ENCODE measurements around the gene CRYBA4.
A peak's percentile ranks its signal among the peaks of the same experiment; 100 is the strongest.

CRYBA4 gene

GRCh38 chr22:26587991-26588613 is 33.7 kb upstream of the CRYBA4 start:
- Mint-ChIP-seq H3K27me3 (no peaks in the 10 kb centered on the region), H3K27ac (peak overlapping the region; percentile 92), H3K4me1 (ENCODE audit: low read depth) (peaks cover 75% of the 10 kb centered on the region), H3K4me3 (peak overlapping the region; percentile 93), H3K9me3 (no peaks in the 10 kb centered on the region), H3K36me3 (ENCODE audit: low read depth) (peaks cover 34% of the 10 kb centered on the region)
- intact Hi-C loops (cut with micrococcal nuclease) = loop anchor here (2.0 kb wide), 1 partner anchor 45 kb away; no protein-coding TSS in a partner anchor

- peak overlapping the region; percentile 92 for H3K27ac Mint-ChIP-seq
- peaks cover 26% of the 10 kb centered on the region for H3K36me3 Mint-ChIP-seq (ENCODE audit: low read depth)
- H3K4me1 Mint-ChIP-seq (ENCODE audit: low read depth) = peaks cover 76% of the 10 kb centered on the region
- H3K27me3 Mint-ChIP-seq = no peaks in the 10 kb centered on the region
- peak overlapping the region; percentile 93 for H3K4me3 Mint-ChIP-seq
- H3K9me3 Mint-ChIP-seq = no peaks in the 10 kb centered on the region
- intact Hi-C loops (cut with micrococcal nuclease) = loop anchor here (2.0 kb wide), 1 partner anchor 46 kb away; no protein-coding TSS in a partner anchor
Measured at GRCh38 chr22:26588729-26589366, 32.9 kb upstream of the CRYBA4 start.

- intact Hi-C loops (cut with micrococcal nuclease) = loop anchor here (2.0 kb wide), 1 partner anchor 47 kb away; no protein-coding TSS in a partner anchor
- peaks cover 21% of the 10 kb centered on the region for H3K36me3 Mint-ChIP-seq (ENCODE audit: low read depth)
- H3K4me1 Mint-ChIP-seq (ENCODE audit: low read depth) = peaks cover 70% of the 10 kb centered on the region
- peak overlapping the region; percentile 93 for H3K4me3 Mint-ChIP-seq
- peak overlapping the region; percentile 92 for H3K27ac Mint-ChIP-seq
- H3K27me3 Mint-ChIP-seq = no peaks in the 10 kb centered on the region
- no peaks in the 10 kb centered on the region for H3K9me3 Mint-ChIP-seq
Measured at GRCh38 chr22:26589367-26589844, 32.4 kb upstream of the CRYBA4 start.

GRCh38 chr22:26589845-26590736 is 31.7 kb upstream of the CRYBA4 start, which contains the start of gene TPST2:
TPST2 (minus strand) TSS chr22:26590132; CDS start chr22:26541630, 48,502 bp downstream.
- Mint-ChIP-seq H3K4me3 (peak within 1 kb of the TSS; percentile 93), H3K4me1 (ENCODE audit: low read depth) (peaks cover 63% of the 10 kb centered on the region), H3K36me3 (ENCODE audit: low read depth) (peaks cover 15% of the 10 kb centered on the region), H3K9me3 (no peaks in the 10 kb centered on the region), H3K27me3 (no peaks in the 10 kb centered on the region), H3K27ac (peak within 1 kb of the TSS; percentile 92)
- intact Hi-C loops (cut with micrococcal nuclease) = loop anchor here (1.0 to 2.0 kb wide), 2 partner anchors 17 to 47 kb away; no protein-coding TSS in a partner anchor

- no peaks in the 10 kb centered on the region for H3K9me3 Mint-ChIP-seq
- H3K36me3 Mint-ChIP-seq (ENCODE audit: low read depth) = peaks cover 8% of the 10 kb centered on the region
- H3K4me1 Mint-ChIP-seq (ENCODE audit: low read depth) = peaks cover 42% of the 10 kb centered on the region
- no peak overlapping the region for H3K4me3 Mint-ChIP-seq
- intact Hi-C loops (cut with micrococcal nuclease) = no loop called here
- H3K27me3 Mint-ChIP-seq = no peaks in the 10 kb centered on the region
- H3K27ac Mint-ChIP-seq = peak overlapping the region; percentile 0
Measured at GRCh38 chr22:26592421-26592891, 29.3 kb upstream of the CRYBA4 start.

- H3K27ac Mint-ChIP-seq = no peak overlapping the region
- H3K4me3 Mint-ChIP-seq = no peak overlapping the region
- intact Hi-C loops (cut with micrococcal nuclease) = no loop called here
- peaks cover 8% of the 10 kb centered on the region for H3K36me3 Mint-ChIP-seq (ENCODE audit: low read depth)
- H3K9me3 Mint-ChIP-seq = no peaks in the 10 kb centered on the region
- H3K27me3 Mint-ChIP-seq = no peaks in the 10 kb centered on the region
- peaks cover 34% of the 10 kb centered on the region for H3K4me1 Mint-ChIP-seq (ENCODE audit: low read depth)
Measured at GRCh38 chr22:26593763-26594162, 28.0 kb upstream of the CRYBA4 start.

- Mint-ChIP-seq H3K36me3 (ENCODE audit: low read depth) (no peaks in the 10 kb centered on the region), H3K27ac (no peak overlapping the region), H3K9me3 (no peaks in the 10 kb centered on the region), H3K27me3 (no peaks in the 10 kb centered on the region), H3K4me1 (ENCODE audit: low read depth) (peaks cover 19% of the 10 kb centered on the region), H3K4me3 (no peak overlapping the region)
- intact Hi-C loops (cut with micrococcal nuclease) = no loop called here
Measured at GRCh38 chr22:26597026-26597425, 24.7 kb upstream of the CRYBA4 start.

GRCh38 chr22:26597480-26597879 is 24.3 kb upstream of the CRYBA4 start:
- intact Hi-C loops (cut with micrococcal nuclease) = no loop called here
- Mint-ChIP-seq H3K36me3 (ENCODE audit: low read depth) (no peaks in the 10 kb centered on the region), H3K9me3 (no peaks in the 10 kb centered on the region), H3K4me1 (ENCODE audit: low read depth) (peaks cover 14% of the 10 kb centered on the region), H3K27ac (no peak overlapping the region), H3K27me3 (no peaks in the 10 kb centered on the region), H3K4me3 (no peak overlapping the region)

- no peak overlapping the region for H3K4me3 Mint-ChIP-seq
- no peaks in the 10 kb centered on the region for H3K36me3 Mint-ChIP-seq (ENCODE audit: low read depth)
- no peaks in the 10 kb centered on the region for H3K9me3 Mint-ChIP-seq
- peaks cover 5% of the 10 kb centered on the region for H3K4me1 Mint-ChIP-seq (ENCODE audit: low read depth)
- intact Hi-C loops (cut with micrococcal nuclease) = no loop called here
- no peak overlapping the region for H3K27ac Mint-ChIP-seq
- no peaks in the 10 kb centered on the region for H3K27me3 Mint-ChIP-seq
Measured at GRCh38 chr22:26599505-26599904, 22.3 kb upstream of the CRYBA4 start.

- Mint-ChIP-seq H3K4me3 (no peak overlapping the region), H3K36me3 (ENCODE audit: low read depth) (no peaks in the 10 kb centered on the region), H3K9me3 (no peaks in the 10 kb centered on the region), H3K27me3 (no peaks in the 10 kb centered on the region), H3K27ac (no peak overlapping the region), H3K4me1 (ENCODE audit: low read depth) (peaks cover 5% of the 10 kb centered on the region)
- intact Hi-C loops (cut with micrococcal nuclease) = no loop called here
Measured at GRCh38 chr22:26601726-26602125, 20.0 kb upstream of the CRYBA4 start.

GRCh38 chr22:26602127-26602526 is 19.6 kb upstream of the CRYBA4 start:
- no peak overlapping the region for H3K27ac Mint-ChIP-seq
- H3K36me3 Mint-ChIP-seq (ENCODE audit: low read depth) = no peaks in the 10 kb centered on the region

GRCh38 chr22:26604368-26604767 is 17.4 kb upstream of the CRYBA4 start:
- H3K27me3 Mint-ChIP-seq = no peaks in the 10 kb centered on the region
- intact Hi-C loops (cut with micrococcal nuclease) = no loop called here
- no peaks in the 10 kb centered on the region for H3K36me3 Mint-ChIP-seq (ENCODE audit: low read depth)
- H3K4me1 Mint-ChIP-seq (ENCODE audit: low read depth) = no peaks in the 10 kb centered on the region
- no peak overlapping the region for H3K4me3 Mint-ChIP-seq
- no peak overlapping the region for H3K27ac Mint-ChIP-seq
- H3K9me3 Mint-ChIP-seq = no peaks in the 10 kb centered on the region

More at GRCh38 chr22:26602127-26602526, 19.6 kb upstream of the CRYBA4 start:
- Mint-ChIP-seq H3K4me1 (ENCODE audit: low read depth) (peaks cover 5% of the 10 kb centered on the region), H3K4me3 (no peak overlapping the region), H3K9me3 (no peaks in the 10 kb centered on the region), H3K27me3 (no peaks in the 10 kb centered on the region)
- intact Hi-C loops (cut with micrococcal nuclease) = no loop called here

- Mint-ChIP-seq H3K36me3 (ENCODE audit: low read depth) (no peaks in the 10 kb centered on the region), H3K9me3 (no peaks in the 10 kb centered on the region), H3K4me1 (ENCODE audit: low read depth) (no peaks in the 10 kb centered on the region), H3K27ac (no peak overlapping the region), H3K27me3 (no peaks in the 10 kb centered on the region), H3K4me3 (no peak overlapping the region)
- intact Hi-C loops (cut with micrococcal nuclease) = no loop called here
Measured at GRCh38 chr22:26606611-26607010, 15.2 kb upstream of the CRYBA4 start.
